Measurements from ENCODE around the gene TGFB1I1.
"Not testable (repeated sequence)": the region's sequence is repeated elsewhere in the genome, so short reads cannot be mapped to it uniquely, and the experiment has no call there.

The TGFB1I1 gene

DNA sequence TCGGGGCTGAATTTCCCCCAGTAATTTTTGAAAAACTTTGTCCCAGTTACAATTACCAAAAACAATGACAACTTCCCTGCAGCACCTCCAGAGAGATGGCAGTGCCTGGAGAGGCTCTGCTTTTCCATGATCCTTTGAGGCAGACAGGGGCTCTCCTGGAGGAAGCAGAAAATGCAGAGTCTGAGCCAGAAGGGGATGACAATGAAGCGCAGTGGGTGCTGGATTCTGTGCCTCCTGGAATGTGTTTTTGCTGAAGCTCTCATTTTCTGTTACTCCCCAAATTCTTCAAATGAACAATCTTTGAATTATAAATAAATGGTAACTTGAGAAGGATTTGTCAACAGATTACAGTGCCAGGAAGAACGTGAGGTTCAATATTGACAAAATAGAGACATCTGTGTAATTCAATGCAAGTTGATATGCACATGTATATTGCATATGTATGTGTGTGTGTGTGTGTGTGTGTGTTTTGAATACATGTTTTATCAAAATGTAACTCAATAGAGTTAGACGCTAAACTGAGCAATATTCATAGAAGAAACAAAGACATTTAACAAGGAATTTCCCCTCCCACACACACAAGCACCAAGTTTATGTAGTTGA, 45.9 kb downstream of the TGFB1I1 start:
- DNase-seq (ENCODE audit: low spot score): no peak

GRCh38 chr16:31519759-31520431, 47.9 kb downstream of the TGFB1I1 start:
- DNase-seq (ENCODE audit: low spot score): no peak

DNA sequence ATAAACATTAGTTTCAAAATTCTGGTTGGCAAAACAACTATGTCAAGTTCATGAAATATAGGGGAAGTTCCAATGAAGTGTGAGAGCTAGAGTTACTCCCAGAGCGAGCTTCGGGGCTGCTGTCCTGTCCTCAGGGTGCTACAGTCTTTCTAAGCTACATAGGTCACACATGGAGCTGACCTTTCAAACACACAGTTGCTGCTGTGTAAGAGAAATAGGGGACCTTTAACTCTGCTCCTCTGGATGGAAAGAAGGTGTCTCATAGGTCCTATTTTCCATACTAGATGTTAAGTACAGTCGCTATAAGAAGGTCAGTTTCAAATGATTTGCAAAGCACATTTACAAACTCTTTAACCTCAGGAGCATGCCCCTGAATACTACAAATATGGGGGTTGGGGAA, 49.4 kb downstream of the TGFB1I1 start:
- no peak for DNase-seq (ENCODE audit: low spot score)

- DNase-seq (ENCODE audit: low spot score): no peak
These were observed 50.1 kb downstream of the TGFB1I1 start for GRCh38 chr16:31522071-31522470.

GRCh38 chr16:31523768-31524167, 51.8 kb downstream of the TGFB1I1 start:
- not testable (repeated sequence) for DNase-seq (ENCODE audit: low spot score)

DNA sequence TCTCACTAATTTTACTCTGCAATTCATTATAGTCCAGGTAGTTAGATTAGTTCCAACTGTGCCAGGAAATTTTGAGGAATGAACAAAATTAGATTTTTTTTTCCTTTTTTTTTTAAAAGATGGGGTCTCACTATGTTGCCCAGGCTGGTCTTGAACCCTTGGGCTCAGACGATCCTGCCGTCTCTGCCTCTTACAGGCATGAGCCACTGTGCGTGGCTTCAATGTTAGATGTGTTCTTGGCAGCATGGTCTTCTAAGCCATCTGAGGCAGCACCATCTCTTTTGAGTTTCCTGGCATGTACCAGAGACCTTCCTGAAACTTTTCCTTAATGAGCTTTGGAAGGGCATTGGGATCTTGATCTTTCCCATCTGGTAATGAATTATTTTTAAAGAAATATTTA, 53.2 kb downstream of the TGFB1I1 start:
- no peak for DNase-seq (ENCODE audit: low spot score)
